ENCODE data around the gene PODXL.
"Not testable (repeated sequence)": the region's sequence is repeated elsewhere in the genome, so short reads cannot be mapped to it uniquely, and the experiment has no call there.

Gene PODXL

DNA sequence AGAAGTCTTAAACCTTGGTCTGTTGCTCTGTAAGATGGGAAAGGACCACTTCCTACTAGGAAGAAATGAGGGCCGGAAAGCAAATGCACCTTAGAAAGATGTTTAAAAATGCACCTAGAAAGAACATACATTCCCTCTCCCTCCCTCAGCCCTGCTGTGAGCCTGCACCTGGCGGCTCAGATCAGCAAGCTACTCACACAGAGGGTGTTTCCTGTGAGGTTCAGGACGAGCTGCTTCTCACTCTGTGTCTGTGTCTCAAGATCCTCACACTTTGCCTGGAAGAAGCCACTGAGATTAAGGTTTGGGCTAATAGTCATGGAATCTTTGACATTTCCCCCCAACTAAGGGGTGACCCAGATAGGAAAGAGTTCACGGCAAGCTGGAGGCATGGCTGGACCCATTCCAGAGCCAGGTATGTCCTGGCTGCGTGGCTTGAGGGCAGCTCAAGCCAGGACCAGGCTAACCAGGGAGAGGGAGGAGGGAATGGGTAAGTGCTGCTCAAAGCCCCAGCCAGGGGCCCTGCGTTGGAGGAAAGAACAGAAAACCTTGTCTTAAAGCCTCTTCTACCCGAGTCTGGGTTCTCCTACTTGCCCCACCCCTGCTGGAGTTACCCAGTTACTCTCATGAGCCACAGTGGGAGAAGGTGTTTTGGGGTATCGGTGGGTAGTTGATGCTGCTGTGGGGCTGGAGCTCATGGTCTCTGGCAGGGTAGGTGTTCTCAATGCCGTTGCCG, 47.5 kb downstream of the PODXL start:
- no peak for DNase-seq (ENCODE audit: low read depth)

GRCh38 chr7:131507592-131508331, 48.7 kb downstream of the PODXL start:
- DNase-seq (ENCODE audit: low read depth), result peak; percentile 50

- no peak for DNase-seq (ENCODE audit: low read depth)
These were observed 49.8 kb downstream of the PODXL start for GRCh38 chr7:131506597-131506996.

- no peak for DNase-seq (ENCODE audit: low read depth)
These were observed 50.5 kb downstream of the PODXL start for GRCh38 chr7:131505636-131506557.

DNA sequence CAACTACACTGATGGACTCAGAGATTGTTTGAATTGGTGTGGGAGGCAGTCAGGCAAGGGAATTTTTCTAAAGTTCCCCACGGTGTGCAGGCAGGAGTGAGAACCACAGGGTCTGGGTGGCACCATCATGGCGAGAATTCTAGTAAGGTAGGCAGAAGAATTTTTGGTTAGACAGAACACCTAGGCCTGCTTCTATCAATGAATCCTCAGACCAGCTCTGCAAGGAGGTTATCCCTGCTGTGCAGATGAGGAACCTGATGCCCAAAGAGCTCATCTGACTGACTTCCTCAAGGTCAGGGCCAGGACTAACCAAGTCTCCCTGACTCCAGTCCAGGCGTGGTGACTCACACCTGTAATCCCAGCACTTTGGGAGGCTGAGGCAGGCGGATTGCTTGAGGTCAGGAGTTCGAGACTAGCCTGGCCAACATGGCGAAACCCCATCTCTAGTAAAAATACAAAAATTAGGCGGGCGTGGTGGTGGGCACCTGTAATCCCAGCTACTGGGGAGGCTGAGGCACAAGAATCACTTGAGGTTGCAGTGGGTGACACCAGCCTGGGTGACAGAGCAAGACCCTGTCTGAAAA, 51.3 kb downstream of the PODXL start:
- not testable (repeated sequence) for DNase-seq (ENCODE audit: low read depth)

DNA sequence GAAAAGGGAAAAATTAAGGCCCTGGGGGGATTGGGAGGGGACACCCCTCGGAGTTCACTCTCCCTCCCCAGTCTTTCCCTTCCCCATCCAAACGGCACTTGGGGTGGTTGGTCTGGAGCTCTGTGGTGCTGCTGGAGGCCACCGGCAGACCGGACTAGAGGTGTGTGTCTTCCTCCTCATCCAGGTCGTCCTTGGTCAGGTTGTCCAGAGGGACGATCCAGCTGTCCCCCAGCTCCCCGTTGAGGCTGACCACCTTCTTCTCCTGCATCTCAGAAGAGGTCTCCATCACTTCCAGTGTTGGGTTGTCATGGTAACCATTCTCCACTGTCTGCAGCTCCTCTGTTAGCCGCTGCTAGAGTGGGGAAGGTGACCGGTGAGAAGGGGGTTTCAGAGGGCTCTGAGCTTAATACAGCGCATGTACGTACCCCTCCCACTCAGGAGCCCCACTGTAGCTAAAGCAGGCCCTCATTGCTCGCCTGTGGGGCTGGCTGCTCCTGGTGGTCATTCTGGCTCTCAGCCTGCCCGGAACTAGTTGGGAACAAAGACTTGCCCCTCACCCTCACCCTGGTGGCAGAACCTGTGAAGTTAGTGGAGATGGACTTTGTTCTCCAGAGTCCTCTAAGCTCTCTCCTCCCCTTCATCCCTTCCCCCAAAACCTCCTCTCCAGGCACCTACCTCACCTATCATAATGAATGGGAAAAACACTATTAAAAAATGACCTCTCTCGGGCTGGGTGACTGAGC, 52.1 kb downstream of the PODXL start:
- no peak for DNase-seq (ENCODE audit: low read depth)

DNA sequence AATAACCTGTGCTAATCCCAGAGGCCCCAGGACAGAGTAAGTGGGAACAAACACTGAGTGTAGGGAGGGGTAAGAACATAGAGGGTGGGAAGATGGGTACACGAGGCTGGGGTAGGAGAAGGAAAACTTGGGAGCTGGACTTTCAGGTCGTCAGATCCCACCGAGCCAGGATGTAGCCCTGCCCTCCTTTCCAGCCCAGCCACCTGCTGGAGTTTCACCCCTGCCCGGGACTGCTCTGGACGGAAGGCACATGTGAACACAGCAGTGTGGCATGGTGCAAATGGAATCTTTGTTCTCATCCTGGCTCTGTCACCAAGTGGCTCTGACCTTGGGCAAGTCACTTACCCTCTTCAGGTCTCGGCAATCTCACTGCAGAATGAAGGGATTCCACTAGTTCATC, 52.8 kb downstream of the PODXL start:
- no peak for DNase-seq (ENCODE audit: low read depth)

DNA sequence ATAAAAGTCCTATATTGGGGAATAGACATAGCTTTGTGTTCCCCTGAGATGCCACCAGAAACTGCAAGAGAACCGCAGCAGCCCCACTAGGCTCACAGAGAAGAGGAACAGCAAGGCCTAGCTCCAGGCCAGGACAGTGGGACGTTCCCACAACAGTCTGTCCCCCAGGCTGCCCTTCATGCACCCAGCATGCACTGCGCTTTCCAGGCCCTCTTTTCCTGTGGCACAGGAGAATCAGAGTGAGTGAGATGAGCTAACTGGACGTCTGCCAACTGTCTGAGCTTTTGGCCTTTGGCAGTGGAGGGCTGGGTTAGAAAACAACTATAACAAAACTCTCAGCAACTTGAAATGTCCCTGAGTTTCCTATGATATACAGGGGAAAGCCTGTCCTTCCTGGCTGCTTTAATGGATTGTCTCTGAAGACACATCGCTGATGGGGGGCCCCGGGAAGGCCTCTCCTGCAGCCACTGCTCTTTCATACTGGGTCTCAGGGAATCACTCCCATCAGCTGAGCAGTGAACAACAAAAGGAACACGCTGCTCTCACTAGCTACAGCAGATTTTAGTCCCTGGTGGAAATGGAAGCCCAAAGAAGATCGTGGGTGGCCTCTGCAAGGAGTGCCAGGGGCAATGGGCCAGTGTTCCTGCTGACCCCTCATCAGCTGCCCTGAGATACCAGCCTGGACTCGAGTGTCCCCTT, 53.5 kb downstream of the PODXL start:
- DNase-seq (ENCODE audit: low read depth), result peak; percentile 45

GRCh38 chr7:131501930-131502685, 54.3 kb downstream of the PODXL start:
- DNase-seq (ENCODE audit: low read depth), result no peak

DNA sequence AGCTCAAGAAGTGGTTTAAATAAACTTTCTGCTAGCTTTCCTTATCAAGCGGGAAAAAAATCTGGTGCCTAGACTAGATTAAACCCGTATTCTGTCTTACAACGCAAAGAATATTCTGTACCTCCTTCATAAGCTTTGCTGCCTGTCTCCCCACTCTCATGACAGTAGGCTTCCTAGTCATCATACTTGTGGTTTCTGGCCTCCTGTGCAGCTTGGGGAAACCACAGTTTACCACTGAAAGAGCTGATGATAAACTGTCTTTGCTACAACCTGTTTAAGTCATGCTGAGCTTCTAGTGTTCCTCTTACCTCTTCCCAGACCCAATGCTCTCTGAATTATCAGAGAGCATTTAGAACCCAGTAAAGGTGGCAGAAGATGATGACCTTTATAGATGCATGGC, 55.0 kb downstream of the PODXL start:
- DNase-seq (ENCODE audit: low read depth), result peak; percentile 42

DNA sequence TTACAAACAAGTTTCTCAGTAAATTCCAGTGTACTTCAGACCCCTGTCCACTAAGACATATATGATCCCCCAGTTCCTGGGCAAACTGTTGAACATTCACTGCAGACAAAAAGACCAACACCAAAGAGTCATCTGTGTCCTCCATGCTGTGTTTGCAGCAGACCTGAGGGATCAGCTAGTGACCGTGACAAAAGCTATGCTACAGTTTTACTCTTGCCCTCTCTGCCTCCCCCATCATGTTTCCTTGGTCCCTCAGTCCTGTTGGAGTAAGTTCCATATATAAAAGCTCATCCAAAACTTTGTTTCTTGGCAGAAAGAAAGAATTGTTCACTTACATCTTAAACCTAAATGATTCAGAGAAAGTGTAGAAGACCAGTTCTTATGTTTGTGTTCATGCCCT, 56.1 kb downstream of the PODXL start:
- no peak for DNase-seq (ENCODE audit: low read depth)

DNA sequence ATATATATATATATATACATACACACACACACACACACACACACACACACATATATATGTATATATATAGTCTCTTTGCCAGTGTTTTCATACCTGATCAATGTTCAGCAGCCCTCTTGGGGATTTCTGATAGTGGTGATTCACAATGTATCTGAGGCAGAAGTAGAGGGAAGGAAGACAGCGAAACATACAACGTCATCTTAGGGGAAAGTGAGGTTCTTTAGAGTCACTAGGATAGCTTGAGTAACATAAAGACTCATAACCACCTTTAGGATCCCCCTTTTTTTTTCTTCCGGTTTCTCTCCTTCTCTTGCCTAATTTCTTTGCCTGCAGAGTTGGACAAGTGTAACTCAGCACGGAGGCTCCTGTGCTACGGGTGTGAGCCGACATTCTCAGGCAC, 56.6 kb downstream of the PODXL start:
- no peak for DNase-seq (ENCODE audit: low read depth)

- peak; percentile 35 for DNase-seq (ENCODE audit: low read depth)
These were observed 58.1 kb downstream of the PODXL start for GRCh38 chr7:131498237-131498885.

GRCh38 chr7:131497454-131497853, 59.0 kb downstream of the PODXL start:
- no peak for DNase-seq (ENCODE audit: low read depth)

DNA sequence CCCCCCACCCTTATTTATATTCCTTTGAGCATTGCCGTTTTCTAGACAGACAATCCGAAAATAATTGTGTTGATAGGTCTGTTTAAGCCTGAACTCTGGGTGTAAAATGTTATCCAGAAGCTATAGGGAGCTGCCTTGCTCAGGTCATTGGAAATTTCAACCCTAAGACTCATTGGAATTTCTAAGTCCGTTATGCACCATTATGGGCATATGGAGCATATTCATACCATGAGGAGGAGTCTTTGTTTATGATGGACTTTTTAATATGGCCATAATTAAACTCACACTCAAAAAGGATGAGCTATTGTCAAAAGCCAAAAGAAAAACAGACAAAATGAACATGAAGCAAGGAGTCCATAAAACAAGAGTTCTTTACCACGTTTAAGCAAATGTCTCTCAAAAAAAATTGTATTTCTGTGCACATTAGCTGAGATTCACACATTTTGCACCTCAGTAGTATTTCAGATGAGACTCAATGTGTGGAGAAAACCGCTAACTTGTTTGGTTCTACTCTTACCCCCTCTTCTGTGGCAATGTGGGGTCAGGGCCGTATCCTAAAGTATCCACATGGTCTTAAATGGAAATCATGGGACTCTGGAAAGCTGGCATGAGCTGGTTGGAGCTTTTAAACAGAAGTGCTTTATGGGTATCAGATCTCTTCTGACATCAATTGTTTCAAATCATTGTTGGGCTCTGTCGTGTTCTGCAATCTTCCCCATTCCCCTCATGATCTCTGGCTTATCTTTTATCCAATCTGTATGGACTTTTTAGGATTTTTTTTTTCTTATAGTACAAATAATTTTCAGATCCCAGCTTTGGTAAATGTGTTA, 60.5 kb downstream of the PODXL start:
- DNase-seq (ENCODE audit: low read depth), result no peak

- DNase-seq (ENCODE audit: low read depth), result no peak
These were observed 62.2 kb downstream of the PODXL start for GRCh38 chr7:131494182-131494581.

- DNase-seq (ENCODE audit: low read depth), result no peak
These were observed 62.8 kb downstream of the PODXL start for GRCh38 chr7:131493581-131493980.

GRCh38 chr7:131493081-131493480, 63.3 kb downstream of the PODXL start:
- no peak for DNase-seq (ENCODE audit: low read depth)

- DNase-seq (ENCODE audit: low read depth), result no peak
These were observed 66.5 kb downstream of the PODXL start for GRCh38 chr7:131489881-131490280.

All from GM04504 (cell line).